GM21619 (cell line): ENCODE measurements around the gene OR14C36.
"Not testable (repeated sequence)": the region's sequence is repeated elsewhere in the genome, so short reads cannot be mapped to it uniquely, and the experiment has no call there.

Experiments
- ATAC-seq: cut with Tn5 transposase; IDR thresholded peaks from one replicate; pipeline ENCODE4 v1.9.1; 2021; ENCODE audit not compliant: unreplicated experiment

Gene OR14C36

GRCh38 chr1:248348475-248348874 is at the start of gene OR14C36:
OR14C36 (plus strand) TSS chr1:248348775; CDS start chr1:248348775, 0 bp downstream.
- ATAC-seq = no peak

DNA sequence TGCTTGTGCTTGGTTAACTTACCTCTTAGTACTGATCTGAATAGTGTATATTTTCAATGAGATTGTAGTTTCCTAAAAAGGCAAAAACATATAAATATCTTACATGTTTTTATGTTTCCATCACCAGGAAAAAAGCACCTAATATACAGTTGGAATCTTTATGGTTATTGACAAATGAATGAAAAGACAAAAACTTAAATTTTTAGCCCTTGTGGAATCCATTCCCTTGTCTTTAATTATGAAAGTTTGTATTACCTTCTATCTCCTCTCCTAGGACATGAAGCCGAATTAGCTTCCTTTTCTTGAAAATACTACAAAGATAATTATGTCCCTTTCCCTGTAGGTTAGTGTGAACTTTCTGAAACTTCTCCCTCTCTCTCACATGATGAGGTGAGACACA is 45.3 kb upstream of the OR14C36 start, which contains the start of gene OR2T12:
OR2T12 (minus strand) TSS at position 101 of the 400 bp plus-strand sequence. CDS start 7,846 bp downstream, outside the sequence.
- ATAC-seq = no peak

DNA sequence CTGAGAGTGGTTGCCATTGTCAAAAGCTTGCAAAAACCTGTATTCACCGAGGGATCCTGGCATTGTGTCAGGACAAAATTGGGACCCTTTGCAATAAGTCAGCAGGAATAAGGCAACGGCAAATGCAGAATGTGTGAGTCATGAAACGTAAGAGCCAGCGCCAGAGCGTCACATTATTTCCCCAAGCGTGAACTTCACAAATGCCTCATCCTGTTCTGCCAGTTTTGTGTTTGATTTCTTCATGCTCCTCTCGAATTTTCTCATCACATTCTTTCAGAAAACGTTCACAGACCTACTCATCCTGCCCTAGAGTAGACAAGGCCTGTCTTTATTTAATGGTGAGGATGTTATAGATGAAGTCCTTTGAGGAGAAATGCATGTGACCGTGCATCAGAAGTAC is 42.9 kb upstream of the OR14C36 start:
- not testable (repeated sequence) for ATAC-seq

DNA sequence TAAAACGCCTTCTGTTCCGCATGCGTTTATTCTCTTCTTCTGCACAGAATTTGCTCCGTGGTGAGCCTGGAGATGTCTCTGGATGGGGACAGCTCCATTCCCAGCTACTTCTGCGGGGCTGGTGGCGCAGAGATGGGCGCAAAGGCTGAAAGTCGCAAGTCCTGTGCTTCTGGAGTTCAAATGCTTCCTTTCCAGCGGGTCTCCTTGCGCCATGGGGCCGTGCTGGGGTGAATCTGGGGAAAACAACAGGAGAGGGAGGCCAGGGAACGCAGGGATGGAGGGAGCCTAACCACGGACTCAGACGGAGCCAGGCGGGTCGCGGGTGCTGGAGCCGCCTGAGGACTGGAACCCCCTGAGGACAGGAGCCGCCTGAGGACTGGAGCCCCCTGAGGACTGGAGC is 42.5 kb upstream of the OR14C36 start:
- no peak for ATAC-seq

GRCh38 chr1:248306740-248307139 is 41.8 kb upstream of the OR14C36 start:
- ATAC-seq = not testable (repeated sequence)

DNA sequence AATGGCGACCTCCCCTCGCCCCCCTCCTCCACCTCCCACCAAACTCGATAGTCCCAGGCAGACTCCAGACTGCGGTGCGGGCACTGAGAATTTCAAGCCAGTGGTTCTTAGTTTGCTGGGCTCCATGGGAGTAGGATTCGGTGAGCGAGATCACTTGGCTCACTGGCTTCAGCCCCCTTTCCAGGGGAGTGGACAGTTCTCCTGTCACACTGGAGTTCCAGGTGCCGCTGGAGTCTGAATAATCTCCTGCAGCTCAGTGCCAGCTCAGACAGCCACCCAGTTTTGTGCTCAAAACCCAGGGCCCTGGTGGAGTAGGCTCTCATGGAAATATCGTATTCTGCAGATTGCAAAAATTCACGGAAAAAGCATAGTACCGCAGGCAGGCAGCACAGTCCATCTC is 31.8 kb upstream of the OR14C36 start:
- no peak for ATAC-seq

DNA sequence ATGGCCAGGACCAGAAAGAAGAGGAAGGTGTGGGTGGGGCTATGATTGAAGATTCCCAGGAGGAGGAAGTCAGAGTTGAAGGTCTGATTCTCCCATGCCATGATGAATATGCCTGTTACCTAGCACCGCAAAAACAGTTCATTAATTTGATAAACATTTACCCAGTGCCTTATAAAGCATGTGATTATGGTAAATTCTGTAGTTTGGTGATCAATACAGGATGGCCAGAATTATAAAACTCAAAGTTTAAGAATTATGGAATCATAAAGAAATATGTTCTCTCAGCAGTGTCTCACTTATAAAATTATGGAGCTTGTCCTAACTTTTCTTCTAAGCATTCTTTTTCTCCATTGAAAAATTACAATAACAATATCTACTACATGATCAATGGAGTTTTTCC is 24.1 kb upstream of the OR14C36 start, which contains the start of gene OR2M7:
OR2M7 (minus strand) TSS at position 101 of the 400 bp plus-strand sequence; CDS start at position 101, 0 bp downstream.
- ATAC-seq = no peak

DNA sequence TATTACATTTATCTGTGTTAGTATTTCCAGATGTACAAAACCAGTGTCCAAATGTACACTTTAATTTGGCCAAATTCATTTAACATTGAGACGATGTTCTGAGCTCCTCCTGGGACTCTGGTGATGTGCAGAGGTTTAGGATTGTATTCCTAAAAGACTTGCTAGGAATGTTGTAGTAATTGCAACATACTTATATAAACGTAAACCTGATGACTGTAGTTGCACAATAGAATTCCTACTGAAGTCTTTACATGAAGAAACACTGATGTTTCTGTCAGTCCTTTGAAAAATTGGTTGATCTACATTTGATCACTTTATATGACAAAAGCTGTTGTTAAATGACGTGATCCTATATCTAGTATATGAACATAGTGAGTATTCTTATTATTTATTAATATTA is 5.1 kb upstream of the OR14C36 start:
- no peak for ATAC-seq

GRCh38 chr1:248359415-248359814 is 10.8 kb downstream of the OR14C36 start:
- ATAC-seq = no peak

DNA sequence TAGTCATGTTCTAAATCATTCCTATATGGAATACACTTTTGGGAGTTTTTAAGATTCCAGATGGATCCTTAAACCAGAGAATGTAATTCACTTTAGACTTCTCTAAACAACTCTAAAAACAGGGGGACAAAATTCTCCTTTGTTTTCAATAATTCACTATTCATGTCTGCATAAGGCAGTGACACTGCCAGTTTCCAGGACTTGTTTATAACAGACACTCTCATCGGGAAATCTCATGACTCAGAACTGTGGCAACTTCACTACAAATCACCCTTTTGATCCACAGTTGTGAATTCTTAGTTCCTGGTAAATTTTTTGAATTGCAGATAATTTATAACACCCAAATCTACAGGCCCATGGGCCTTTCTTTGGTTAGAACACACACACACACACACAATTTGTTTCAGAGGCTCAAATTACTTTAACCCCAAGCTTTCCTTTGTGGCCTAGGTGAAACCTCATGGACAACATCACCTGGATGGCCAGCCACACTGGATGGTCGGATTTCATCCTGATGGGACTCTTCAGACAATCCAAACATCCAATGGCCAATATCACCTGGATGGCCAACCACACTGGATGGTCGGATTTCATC is 12.6 kb downstream of the OR14C36 start, which contains the start of gene OR2T4:
OR2T4 (plus strand) TSS at position 545 of the 595 bp plus-strand sequence; CDS start at position 545, 0 bp downstream.
- ATAC-seq = no peak

GRCh38 chr1:248366609-248367008 is 18.0 kb downstream of the OR14C36 start:
- ATAC-seq = no peak

- ATAC-seq = peak; percentile 61
Measured at GRCh38 chr1:248372394-248372793, 23.8 kb downstream of the OR14C36 start.

DNA sequence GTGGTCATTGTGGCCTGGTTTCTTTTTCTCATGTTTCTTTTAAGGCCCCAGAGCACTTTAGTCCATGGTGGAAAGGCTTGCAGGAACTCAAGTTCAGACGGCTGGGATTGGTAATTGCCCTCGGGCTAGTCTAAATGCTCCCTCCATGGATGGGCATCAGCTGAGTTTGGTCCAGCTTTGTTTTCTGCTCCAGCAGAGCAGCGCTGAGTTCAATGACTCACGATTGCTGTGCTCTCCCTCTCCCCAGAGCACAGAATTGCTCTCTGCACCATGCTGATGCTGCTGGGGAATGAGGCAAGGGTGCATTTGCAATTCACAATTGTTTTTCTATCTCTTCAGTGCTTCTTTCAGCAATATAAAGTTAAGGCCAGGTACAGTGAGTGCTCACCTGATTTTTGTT is 25.2 kb downstream of the OR14C36 start:
- ATAC-seq = no peak

- ATAC-seq = no peak
Measured at GRCh38 chr1:248375446-248375845, 26.9 kb downstream of the OR14C36 start, which contains the start of gene OR2T6. OR2T6 (plus strand) TSS chr1:248375746; CDS start chr1:248387609, 11,863 bp downstream.

- no peak for ATAC-seq
Measured at GRCh38 chr1:248376916-248377315, 28.3 kb downstream of the OR14C36 start.

DNA sequence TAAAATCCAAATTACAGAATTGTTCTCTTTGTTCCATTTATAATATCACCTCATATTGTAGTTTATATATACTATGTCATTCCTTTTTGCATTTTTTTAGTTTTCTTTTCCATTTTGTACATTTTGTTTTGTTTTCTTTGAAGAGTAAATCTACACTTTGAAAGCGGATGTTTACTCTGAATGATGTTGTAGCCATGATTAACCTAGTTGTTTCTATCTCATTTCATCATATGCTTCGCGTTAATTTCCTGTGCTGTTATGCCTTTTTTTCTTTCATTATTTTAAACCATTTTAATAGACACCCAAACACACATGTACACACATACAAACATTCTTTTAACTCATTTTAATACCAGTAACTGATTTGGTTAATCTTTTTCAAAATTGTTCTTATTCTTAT is 32.3 kb downstream of the OR14C36 start:
- no peak for ATAC-seq

DNA sequence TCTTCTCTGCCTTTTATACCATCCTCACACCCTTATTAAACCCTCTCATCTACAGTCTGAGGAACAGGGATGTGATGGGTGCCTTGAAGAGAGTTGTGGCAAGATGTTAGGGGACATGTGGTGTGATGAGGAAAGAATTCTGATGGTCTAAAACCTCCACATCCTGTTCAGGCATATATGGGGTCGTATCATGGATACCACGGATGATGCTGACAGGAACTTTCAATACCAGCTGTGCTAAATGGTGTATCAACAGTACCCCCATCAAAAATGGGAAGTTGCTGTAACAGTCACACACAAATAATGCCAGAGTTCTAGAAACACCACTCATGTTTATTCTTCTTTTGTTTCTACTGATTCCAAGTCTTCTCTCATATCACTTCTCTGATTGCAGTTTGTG is 39.9 kb downstream of the OR14C36 start:
- ATAC-seq = no peak

DNA sequence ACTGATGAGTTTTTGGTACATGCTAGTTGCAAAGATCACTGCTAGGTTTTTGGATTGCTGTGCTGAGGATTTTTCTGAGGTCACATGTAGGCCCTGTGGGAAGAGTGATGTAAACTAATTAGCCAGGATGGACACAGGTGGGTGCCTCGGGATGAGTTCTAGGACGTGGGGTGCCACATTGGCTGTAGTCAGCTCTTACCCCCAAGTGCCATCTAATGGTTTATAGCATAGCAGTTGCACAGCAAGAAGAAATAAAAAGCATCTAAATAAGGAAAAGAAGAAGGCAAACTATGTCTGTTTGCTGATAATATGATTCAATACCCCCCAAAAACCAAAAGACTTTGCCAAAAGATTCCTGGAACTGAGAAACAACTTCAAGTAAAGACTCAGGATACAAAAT is 44.5 kb downstream of the OR14C36 start:
- no peak for ATAC-seq
